AML-193 (cell line): Measurements from ENCODE around the gene DAG1.

Source experiments
- DNase-seq, 2 experiments: peaks; one replicate each; lab custom pipeline; 2025; lab: John Stamatoyannopoulos, UW

Gene DAG1

DNA sequence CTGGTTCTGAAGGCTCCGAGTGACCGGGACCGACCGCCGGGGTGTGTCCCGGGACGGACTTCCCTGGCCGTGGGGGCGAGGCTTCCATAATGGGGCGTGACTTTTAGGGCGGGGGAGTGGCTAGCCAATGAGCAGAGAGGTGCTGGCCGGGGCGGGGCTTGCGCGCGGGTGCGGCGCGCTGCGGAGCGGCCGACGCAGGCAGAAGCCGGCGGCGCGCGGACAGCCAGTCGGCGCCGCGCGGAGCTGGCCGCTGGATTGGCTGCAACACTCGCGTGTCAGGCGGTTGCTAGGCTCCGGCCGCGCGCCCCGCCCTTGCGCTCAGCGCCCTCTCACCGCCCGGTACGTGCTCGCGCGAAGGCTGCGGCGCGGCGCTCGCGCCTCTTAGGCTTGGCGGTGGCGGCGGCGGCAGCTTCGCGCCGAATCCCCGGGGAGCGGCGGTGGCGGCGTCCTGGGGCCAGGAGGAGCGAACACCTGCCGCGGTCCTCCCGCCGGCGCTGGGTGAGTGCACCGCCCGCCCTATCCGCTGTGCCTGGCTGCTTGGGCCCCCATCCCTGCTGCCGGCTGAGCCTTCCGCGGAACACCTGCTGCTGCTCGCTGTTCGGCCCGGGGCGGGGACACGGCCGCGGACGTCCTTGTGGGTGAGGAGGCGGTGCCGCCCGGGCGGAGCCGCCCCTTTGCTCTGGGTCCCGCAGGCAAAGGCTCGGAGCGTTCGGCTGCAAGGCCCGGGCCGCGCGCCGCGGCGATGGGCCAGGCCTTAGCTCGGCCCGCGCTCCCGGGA, at the start of gene DAG1:
Gene DAG1, plus strand, starts transcription at position 332 of the 778 bp plus-strand sequence. CDS start 40,268 bp downstream, outside the sequence.
- DNase-seq, result peak; percentile 97

DNA sequence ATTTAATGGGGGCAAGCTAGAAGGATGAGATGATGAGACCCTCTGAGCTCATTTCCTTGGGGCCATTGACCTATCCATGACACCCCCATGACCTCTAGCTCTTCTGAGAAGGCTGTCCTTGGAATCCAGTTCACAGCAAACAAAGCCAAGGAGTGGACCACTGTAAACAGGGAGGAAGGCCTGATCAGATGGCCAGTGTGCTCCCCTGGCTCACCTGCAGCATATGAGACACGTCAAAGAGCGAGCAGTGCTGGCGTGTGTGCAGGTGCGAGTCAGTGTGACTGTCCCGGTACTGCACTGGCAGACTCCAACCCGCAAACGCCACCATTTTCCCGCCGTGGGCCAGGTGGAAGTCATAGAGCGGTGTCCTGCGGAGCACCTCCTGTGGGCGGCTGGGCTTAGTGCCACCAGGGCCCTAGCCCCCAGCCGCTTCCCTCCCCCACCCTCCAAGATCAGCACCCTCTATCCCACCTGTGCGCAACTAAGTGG, 48.1 kb upstream of the DAG1 start:
- DNase-seq, result no peak

DNA sequence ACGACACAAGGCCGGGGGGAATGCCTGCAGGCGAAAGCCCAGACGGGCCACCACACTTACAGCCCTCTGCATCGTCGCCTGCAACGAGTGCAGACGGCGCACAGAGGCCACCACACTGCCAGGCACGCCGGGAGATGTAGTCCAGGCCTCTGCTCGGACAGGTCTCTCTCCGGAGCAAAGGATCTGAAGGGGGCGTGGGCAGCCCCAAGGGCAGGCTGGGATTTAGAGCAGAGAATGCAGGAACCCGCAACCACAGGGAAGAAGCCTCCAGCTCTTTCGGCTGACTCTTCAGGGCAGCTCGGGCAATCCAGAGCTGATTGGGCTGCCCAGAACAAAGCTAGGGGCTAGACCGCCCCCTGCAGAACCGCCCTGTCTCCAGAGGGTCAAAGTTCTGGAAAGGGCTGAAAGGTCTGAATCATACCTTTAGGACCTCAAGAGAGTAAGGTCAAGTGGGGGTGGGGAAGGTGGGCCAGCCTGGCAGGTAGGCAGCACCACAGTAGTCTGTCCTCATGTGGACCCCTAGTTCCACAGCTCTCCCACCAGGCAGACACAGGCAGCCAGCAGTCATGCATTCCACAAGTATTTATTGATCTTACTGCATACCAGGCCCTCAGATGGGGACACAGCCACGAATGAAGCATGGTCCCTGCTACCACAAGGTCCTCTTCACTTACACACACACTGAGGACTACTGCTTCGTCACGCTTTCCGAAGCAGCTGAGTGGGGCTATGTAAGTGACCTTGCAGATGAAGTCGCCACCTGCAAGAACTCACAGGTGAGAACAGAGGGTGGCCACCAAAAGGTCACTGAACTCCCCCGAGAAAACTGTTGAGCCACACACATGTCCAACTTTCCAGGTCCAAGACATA, 47.5 kb upstream of the DAG1 start, which contains the start of gene AMT:
Gene AMT, minus strand, starts transcription at position 95 of the 870 bp plus-strand sequence. Its CDS starts 23 bp downstream, at position 72.
- no peak for DNase-seq

DNA sequence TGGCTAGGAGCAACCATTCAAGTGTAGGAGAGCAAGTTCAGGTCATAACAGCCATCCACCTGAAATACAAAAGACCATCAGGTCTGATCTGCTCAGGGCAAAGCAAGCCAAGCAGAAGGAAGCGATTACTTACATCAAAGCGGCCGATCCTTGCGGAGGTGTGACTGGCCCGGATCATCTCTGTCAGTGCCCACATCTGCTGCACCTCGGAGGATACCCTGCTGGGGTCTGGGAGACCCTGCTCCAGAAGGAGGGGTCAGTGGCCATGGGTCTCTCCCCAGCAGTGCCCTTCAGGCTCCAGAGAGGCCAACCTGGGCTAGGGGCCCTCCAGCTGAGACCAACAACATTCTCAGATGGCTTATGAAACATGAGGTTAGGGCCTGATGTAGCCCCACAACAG, 45.3 kb upstream of the DAG1 start:
- DNase-seq, result no peak

- DNase-seq, result no peak
Observed at GRCh38 chr3:49427586-49427985, 42.5 kb upstream of the DAG1 start.

- DNase-seq, result peak in 1 of 2 experiments; percentile 36
Observed at GRCh38 chr3:49428752-49429080, 41.4 kb upstream of the DAG1 start.

GRCh38 chr3:49434731-49435130, 35.3 kb upstream of the DAG1 start:
- DNase-seq, result no peak

DNA sequence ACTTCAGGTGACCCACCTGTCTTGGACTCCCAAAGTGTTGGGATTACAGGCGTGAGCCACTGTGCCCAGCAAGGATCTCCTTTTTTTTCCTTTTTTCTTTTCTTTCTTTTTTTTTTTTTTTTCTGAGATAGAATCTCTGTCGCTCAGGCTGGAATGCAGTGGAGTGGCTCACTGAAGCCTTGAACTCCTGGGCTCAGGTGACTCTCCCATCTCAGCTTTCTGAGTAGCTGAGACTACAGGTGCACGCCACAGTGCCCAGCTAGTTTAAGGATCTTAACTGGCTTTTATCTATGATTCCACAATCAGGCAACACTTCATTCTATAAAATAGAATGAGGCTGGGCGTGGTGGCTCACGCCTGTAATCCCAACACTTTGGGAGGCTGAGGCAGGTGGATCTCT, 24.7 kb upstream of the DAG1 start:
- DNase-seq, result no peak

GRCh38 chr3:49453621-49454020, 16.4 kb upstream of the DAG1 start:
- no peak for DNase-seq

DNA sequence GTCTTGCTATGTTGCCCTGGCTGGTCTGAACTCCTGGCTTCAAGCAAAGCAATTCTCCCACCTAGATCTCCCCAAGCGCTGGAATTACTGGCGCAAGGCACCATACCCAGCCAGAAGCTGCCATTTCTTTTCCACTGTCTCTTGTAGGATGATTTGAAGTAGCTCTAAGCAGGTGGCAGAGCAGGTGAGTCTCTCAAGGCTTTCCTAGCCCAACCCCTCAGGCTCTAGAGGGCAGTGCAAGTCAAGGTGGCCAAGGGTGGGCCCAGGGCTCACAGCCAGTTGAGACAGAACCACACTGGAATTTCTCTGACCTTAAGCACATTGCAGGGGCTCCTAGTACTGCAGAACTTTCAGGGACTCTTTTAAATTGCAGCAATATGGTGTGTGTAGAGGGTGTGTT, 15.6 kb upstream of the DAG1 start:
- DNase-seq, result no peak

DNA sequence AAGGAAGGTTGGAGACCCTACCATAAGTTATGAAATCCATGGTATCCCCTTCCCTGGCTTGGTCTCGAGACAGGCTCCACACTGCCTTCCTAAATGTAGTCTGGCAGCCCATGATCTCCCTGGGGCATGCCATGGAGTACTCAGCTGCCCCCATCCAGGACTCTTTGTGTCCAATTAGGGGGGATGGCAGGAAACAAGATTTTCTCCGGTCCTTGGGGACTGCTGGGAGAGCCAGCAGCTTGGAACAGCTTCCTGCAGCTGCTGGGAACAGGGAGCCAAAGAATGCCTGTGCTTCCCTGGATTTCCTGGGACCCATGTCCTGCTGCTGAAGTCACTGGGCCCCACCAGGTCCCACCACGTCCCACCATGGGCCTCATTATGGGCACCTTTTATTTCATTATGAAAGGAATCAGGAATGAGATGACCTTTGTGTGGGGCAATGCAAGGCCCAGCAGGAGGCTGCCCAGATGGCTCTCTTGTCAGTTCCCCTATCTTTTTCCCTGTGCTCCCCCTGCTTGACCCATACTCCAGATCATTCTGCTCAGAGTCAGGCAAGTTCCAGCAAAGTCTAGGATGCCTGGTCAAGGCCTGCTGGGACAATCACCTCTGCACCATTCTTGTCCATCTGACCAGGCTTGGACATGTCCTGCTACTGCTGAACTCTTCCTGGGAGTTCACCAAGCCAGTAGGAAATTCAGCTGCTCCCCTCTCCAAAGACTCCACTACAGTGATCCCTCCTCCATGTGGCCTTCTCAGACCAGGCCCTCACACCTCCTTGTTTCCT, 15.0 kb upstream of the DAG1 start:
- DNase-seq, result no peak

DNA sequence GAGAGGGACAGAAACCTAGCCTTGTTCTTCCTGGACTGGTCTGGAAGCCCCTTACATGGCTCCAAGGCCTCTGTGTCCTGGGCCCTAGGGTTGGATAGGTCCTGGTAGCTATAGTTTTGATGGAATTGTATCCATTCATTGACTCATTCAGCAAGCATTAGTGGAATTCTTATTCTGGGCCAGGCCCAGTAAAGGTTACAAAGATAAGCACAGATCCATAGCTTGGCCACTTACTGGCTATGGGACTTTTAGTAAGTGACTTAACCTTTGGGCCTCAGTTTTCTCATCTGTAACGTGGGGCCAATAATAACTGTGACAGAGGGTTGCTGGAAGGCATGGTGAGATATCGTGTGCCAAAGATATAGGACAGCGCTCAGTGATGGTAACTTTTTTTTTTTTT, 13.6 kb upstream of the DAG1 start:
- no peak for DNase-seq

GRCh38 chr3:49460188-49460890, 9.7 kb upstream of the DAG1 start:
- DNase-seq, result no peak

DNA sequence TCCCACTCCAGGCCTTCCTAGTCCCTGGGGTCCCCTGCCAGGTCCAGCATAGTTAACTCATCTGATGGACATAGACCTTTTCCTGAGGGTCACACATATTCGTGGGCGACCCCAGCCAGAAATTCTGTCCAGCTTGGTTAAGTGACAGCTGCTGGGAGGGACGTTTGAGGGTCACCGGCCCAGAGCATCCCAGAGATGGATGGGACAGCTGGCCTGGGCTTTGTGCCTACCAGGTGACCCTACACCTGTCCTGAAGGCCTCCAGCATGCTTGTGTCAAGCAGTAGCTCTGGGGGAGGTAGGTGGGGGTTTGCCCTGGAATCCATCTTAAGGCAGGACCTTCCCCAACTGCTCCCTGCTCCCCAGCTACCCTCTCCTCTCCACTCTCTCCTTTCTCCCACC, 9.1 kb upstream of the DAG1 start:
- DNase-seq, result no peak

- DNase-seq, result no peak
Observed at GRCh38 chr3:49461443-49462171, 8.5 kb upstream of the DAG1 start.

DNA sequence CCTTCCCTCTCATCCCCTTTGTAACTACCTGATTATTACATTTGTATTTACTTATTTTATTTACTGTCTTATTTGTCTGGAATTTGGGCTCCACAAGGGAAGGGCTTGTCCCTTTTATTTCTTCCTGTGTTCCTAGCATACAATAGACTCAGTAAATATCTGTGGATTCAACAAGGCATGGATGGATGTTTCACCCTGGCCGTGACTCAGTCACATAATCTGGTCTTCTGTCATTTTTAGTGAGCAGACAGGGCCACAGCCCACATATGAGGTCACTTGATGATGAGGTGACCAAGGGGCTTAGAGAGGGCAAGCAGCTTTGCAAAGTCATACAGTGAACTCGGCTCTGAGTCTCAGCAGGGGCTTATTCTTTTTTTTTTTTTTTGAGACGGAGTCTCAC, 7.8 kb upstream of the DAG1 start:
- DNase-seq, result no peak

- DNase-seq, result no peak
Observed at GRCh38 chr3:49465270-49466034, 4.6 kb upstream of the DAG1 start.

- DNase-seq, result no peak
Observed at GRCh38 chr3:49466085-49466484, 4.0 kb upstream of the DAG1 start.

- DNase-seq, result peak in 1 of 2 experiments; percentile 81
Observed at GRCh38 chr3:49469037-49469935, 781 bp upstream of the DAG1 start.
